A549 (cell line): Measurements from ENCODE around the gene UBAC1. TPM values are rescaled to one million over a fixed set of nuclear protein-coding genes. Genes with fewer than 3 reads are reported as not detected.

Source experiments
- ATAC-seq, 2 experiments: fragments of 200-7000 bp in 1 of 2; fragments of >200 bp in 1 of 2; cut with Nextera tagmentation in 1 of 2; cut with Tn5 transposase in 1 of 2; 3 replicates each; pipeline versions ENCODE4 v1.8.0 to v1.9.1; 2018 to 2020; ENCODE audit warnings: mild to moderate bottlenecking in 1 of 2, moderate library complexity in 1 of 2
- CTCF ChIA-PET: fragments of 300-600 bp; sonication (Branson Sonifier 250); formaldehyde crosslinking; extraction: SDS; loops from one replicate; lab custom pipeline; 2021; ENCODE audit warnings: antibody characterized with exemption, inconsistent platforms; lab: Yijun Ruan, JAX
- POLR2A ChIA-PET: fragments of 350-600 bp; formaldehyde crosslinking; extraction: SDS; loops from one replicate; lab custom pipeline; 2021; ENCODE audit warnings: antibody characterized with exemption, inconsistent platforms; lab: Yijun Ruan, JAX
- DNase-seq, 2 experiments: peaks; one replicate each; pipeline versions ENCODE4 v3.0.0 to v3.0.0-alpha.2; 2011 to 2016; ENCODE audit warnings: low read depth in 1 of 2, low spot score in 1 of 2
- FAIRE-seq: peaks from 2 replicates; lab custom pipeline; 2011; peaks lifted over from hg19 to GRCh38; lab: Jason Lieb, UNC
- H3K27ac ChIP-seq, 2 experiments: fragments of >200 bp; sonication (Bioruptor Twin); formaldehyde crosslinking; 3 replicates each; pipeline ENCODE4 v1.5.1; 2016 to 2017
- H3K4me1 ChIP-seq: fragments of >200 bp; sonication (Bioruptor Twin); formaldehyde crosslinking; 3 replicates; pipeline ENCODE4 v1.6.1; 2016
- H3K4me2 ChIP-seq: fragments of >200 bp; sonication (Bioruptor Twin); formaldehyde crosslinking; 3 replicates; pipeline ENCODE4 v1.6.1; 2016
- H3K4me3 ChIP-seq: fragments of >200 bp; sonication (Bioruptor Twin); formaldehyde crosslinking; 3 replicates; pipeline ENCODE4 v1.5.1; 2016
- H3K9me3 ChIP-seq: fragments of >200 bp; sonication (Bioruptor Twin); formaldehyde crosslinking; 3 replicates; pipeline ENCODE4 v1.6.1; 2016
- EHF ChIP-seq: fragments of 250-450 bp; sonication (Bioruptor Pico); IDR thresholded peaks from 2 replicates; pipeline ENCODE4 v1.5.0; 2020; ENCODE audit warnings: mild to moderate bottlenecking
- EHMT2 ChIP-seq: fragments of 200-600 bp; sonication (generic); IDR thresholded peaks from 2 replicates; pipeline ENCODE4 v1.6.1; 2016; ENCODE audit warnings: antibody characterized with exemption, low read depth, mild to moderate bottlenecking, moderate library complexity
- ELK1 ChIP-seq: fragments of 150-350 bp; IDR thresholded peaks from 2 replicates; pipeline ENCODE4 v1.6.1; 2014; ENCODE audit warnings: low read depth, mild to moderate bottlenecking, low read length
- FOSB ChIP-seq: fragments of 250-450 bp; sonication (Bioruptor Pico); IDR thresholded peaks from 2 replicates; pipeline ENCODE4 v1.5.0; 2020; ENCODE audit warnings: mild to moderate bottlenecking, moderate library complexity
- FOXS1 ChIP-seq: fragments of 250-450 bp; sonication (Bioruptor Pico); IDR thresholded peaks from 2 replicates; pipeline ENCODE4 v1.5.0; 2020; ENCODE audit warnings: mild to moderate bottlenecking, moderate library complexity
- HOXB5 ChIP-seq: fragments of 250-450 bp; sonication (Bioruptor Pico); IDR thresholded peaks from 2 replicates; pipeline ENCODE4 v1.5.0; 2020; ENCODE audit warnings: mild to moderate bottlenecking, moderate library complexity
- JUN ChIP-seq, 2 experiments: fragments of >200 bp; sonication (Bioruptor Twin); formaldehyde crosslinking; IDR thresholded peaks; 2 replicates in 1 of 2; 3 replicates in 1 of 2; pipeline ENCODE4 v1.6.1; 2016 to 2017
- MAFK ChIP-seq: fragments of 450-650 bp; IDR thresholded peaks from 2 replicates; pipeline ENCODE4 v1.6.1; 2014; ENCODE audit not compliant: partially characterized antibody
- MYC ChIP-seq: IDR thresholded peaks from 2 replicates; pipeline ENCODE4 v1.6.1; 2012; ENCODE audit warnings: mild to moderate bottlenecking, inconsistent platforms, low read length, improper control_type of control experiment, borderline replicate concordance
- RCOR1 ChIP-seq: fragments of 150-350 bp; IDR thresholded peaks from 2 replicates; pipeline ENCODE4 v1.6.1; 2014; ENCODE audit warnings: antibody characterized with exemption, low read length, low read depth
- REST ChIP-seq: fragments of 200-600 bp; sonication (generic); IDR thresholded peaks from 2 replicates; pipeline ENCODE4 v1.6.1; 2016; ENCODE audit warnings: antibody characterized with exemption, mild to moderate bottlenecking, moderate library complexity
- RFX5 ChIP-seq: fragments of 450-650 bp; IDR thresholded peaks from 2 replicates; pipeline ENCODE4 v1.7.1; 2014; ENCODE audit warnings: antibody characterized with exemption, mild to moderate bottlenecking, moderate library complexity
- TFCP2L1 ChIP-seq: fragments of 250-450 bp; sonication (Bioruptor Pico); IDR thresholded peaks from 2 replicates; pipeline ENCODE4 v1.5.0; 2021; ENCODE audit warnings: mild to moderate bottlenecking
- WGBS: methylation state at CpG from one replicate; pipeline ENCODE4 v1.1.6; 2017; ENCODE audit errors: missing lambda C conversion rate; 5-methylcytosine and 5-hydroxymethylcytosine counted together
- polyA plus RNA-seq, 4 experiments: library from polyadenylated mRNA; depleted of rRNA in 3 of 4; stranded (reverse); fragments of >200 nt; fragmentation: RNase III in 1 of 4; extraction: RNeasy Plus Mini Kit Qiagen cat#74134 plus additional on column Dnase treatment in 1 of 4; gene quantifications; 2 replicates in 3 of 4; 3 replicates in 1 of 4; pipeline ENCODE4 v1.2.3, GENCODE V29; 2011 to 2017
- TF ChIP-seq, protein P1 (sequence below): fragments of >200 bp; sonication (Bioruptor Twin); formaldehyde crosslinking; IDR thresholded peaks from 3 replicates; pipeline ENCODE4 v1.6.1; 2016
- TF ChIP-seq, protein P2 (sequence below): fragments of >200 bp; sonication (Bioruptor Twin); formaldehyde crosslinking; IDR thresholded peaks from 3 replicates; pipeline ENCODE4 v1.5.1; 2016

UBAC1 gene
- polyA plus RNA-seq, 2 of the 4 experiments (the other 2 are of a cell fraction): 30.8 to 37.6 TPM

DNA sequence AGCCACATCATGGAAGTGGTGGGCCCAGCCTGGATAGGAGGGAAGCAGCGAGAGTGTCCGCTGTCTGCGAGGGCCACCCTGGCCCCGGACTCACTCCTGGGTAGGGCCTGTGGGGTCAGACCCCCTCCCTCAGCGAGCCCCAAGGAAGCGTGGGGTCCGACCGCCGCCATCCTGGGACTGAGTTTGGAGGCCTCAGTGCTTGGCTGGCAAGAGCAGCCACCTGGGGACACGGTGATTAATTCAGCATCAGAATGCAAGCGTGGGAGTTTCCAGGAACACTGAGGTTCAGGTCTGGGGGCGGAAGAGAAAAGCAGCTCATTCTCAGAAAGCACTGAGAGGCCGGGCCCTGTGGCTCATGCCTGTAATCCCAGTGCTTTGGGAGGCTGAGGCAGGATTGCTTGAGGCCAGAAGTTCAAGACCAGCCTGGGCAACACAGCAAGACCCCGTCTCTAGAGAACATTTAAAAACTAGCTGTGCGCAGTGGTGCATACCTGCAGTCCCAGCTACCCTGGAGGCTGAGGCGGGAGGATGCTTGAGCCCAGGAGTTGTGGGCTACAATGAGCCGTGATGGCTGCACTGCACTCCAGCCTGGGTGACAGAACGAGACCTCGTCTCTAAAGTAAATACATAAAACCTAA lies 35.6 kb downstream of the UBAC1 start:
- ATAC-seq: no peak
- 96% methylated on average over 15 of the region's 19 CpGs for WGBS
- Histone ChIP-seq H3K27ac (no peak overlapping the region), H3K4me3 (no peak overlapping the region), H3K4me2 (no peak overlapping the region), H3K9me3 (no peaks in the 10 kb centered on the region), H3K4me1 (peaks cover 15% of the 10 kb centered on the region)
- CTCF ChIA-PET: interaction anchor here (1.5 kb wide), 1 partner anchor 16 kb away, joined by 5 read pairs; no protein-coding TSS in a partner anchor
- POLR2A ChIA-PET: interaction anchor here (0.9 kb wide), 1 partner anchor 18 kb away, joined by 5 read pairs; the partner anchor contains the start of gene CAMSAP1
- no peak for TF ChIP-seq RFX5
- no peak for TF ChIP-seq ELK1
- no peak for TF ChIP-seq MAFK
- no peak for DNase-seq
- no peak for FAIRE-seq

GRCh38 chr9:135924628-135925338 lies 36.4 kb downstream of the UBAC1 start:
- ChIA-PET POLR2A (interaction anchor here (0.9 kb wide), 1 partner anchor 17 kb away, joined by 5 read pairs; the partner anchor contains the start of gene CAMSAP1), CTCF (interaction anchor here (1.5 kb wide), 1 partner anchor 16 kb away, joined by 5 read pairs; no protein-coding TSS in a partner anchor)
- Histone ChIP-seq H3K4me3 (no peak overlapping the region), H3K4me1 (peaks cover 15% of the 10 kb centered on the region), H3K4me2 (no peak overlapping the region), H3K9me3 (peaks cover 3% of the 10 kb centered on the region; the same call in 1 of the 3 replicates), H3K27ac (no peak overlapping the region)
- ATAC-seq (no peak), DNase-seq (no peak), FAIRE-seq (no peak)
- 92% methylated on average over 26 of the region's 27 CpGs for WGBS
- no peak for TF ChIP-seq FOXS1 (CRISPR knock-in tag)
- no peak for TF ChIP-seq TFCP2L1 (CRISPR knock-in tag)
- TF ChIP-seq, protein P1, sequence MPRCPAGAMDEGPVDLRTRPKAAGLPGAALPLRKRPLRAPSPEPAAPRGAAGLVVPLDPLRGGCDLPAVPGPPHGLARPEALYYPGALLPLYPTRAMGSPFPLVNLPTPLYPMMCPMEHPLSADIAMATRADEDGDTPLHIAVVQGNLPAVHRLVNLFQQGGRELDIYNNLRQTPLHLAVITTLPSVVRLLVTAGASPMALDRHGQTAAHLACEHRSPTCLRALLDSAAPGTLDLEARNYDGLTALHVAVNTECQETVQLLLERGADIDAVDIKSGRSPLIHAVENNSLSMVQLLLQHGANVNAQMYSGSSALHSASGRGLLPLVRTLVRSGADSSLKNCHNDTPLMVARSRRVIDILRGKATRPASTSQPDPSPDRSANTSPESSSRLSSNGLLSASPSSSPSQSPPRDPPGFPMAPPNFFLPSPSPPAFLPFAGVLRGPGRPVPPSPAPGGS: no peak
- TF ChIP-seq HOXB5 (CRISPR knock-in tag): no peak
- TF ChIP-seq JUN (IDR thresholded peaks at IDR 0.05): no peak
- TF ChIP-seq EHF (CRISPR knock-in tag): no peak

DNA sequence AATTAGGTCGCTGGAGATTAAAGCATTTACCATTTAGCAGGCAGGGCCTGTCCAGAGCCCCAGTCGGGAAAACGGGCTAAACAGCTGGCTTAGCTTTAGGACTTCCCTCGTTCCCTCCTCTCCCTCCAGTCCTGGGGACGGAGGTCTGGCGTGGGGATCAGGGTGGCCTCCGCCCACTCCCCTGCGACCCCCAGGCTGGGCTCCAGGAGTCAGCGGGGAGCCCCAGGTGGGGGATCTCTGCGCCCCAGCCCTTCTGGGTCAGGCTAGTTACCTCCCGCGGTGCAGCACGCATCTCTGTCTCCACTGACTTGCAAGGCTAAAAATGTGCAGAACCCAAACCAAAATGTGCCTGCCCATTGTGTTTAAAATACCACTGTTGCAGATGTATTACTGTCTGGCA lies 37.7 kb downstream of the UBAC1 start:
- no peak overlapping the region for H3K4me2 ChIP-seq
- ATAC-seq: no peak
- TF ChIP-seq, protein P2, sequence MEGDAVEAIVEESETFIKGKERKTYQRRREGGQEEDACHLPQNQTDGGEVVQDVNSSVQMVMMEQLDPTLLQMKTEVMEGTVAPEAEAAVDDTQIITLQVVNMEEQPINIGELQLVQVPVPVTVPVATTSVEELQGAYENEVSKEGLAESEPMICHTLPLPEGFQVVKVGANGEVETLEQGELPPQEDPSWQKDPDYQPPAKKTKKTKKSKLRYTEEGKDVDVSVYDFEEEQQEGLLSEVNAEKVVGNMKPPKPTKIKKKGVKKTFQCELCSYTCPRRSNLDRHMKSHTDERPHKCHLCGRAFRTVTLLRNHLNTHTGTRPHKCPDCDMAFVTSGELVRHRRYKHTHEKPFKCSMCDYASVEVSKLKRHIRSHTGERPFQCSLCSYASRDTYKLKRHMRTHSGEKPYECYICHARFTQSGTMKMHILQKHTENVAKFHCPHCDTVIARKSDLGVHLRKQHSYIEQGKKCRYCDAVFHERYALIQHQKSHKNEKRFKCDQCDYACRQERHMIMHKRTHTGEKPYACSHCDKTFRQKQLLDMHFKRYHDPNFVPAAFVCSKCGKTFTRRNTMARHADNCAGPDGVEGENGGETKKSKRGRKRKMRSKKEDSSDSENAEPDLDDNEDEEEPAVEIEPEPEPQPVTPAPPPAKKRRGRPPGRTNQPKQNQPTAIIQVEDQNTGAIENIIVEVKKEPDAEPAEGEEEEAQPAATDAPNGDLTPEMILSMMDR: no peak
- TF ChIP-seq FOSB (CRISPR knock-in tag) (no peak), MYC (no peak), EHMT2 (no peak), REST (no peak), JUN (IDR thresholded peaks at IDR 0.05) (no peak), RCOR1 (no peak)
- TF ChIP-seq, all 56 proteins: peak for 0
- ChIA-PET POLR2A (interaction anchor here (0.7 kb wide), 1 partner anchor 118 kb away, joined by 3 read pairs; no protein-coding TSS in a partner anchor), CTCF (no interaction called here)
- DNase-seq: no peak
- 97% methylated on average over 13 of the region's 13 CpGs for WGBS
- H3K4me3 ChIP-seq: no peak overlapping the region
- FAIRE-seq: no peak
- H3K9me3 ChIP-seq: peaks cover 16% of the 10 kb centered on the region
- peaks cover 15% of the 10 kb centered on the region for H3K4me1 ChIP-seq
- no peak overlapping the region for H3K27ac ChIP-seq
